ENCODE results near the gene ARL15. TPM values are rescaled to one million over a fixed set of nuclear protein-coding genes. Genes with fewer than 3 reads are reported as not detected.

Gene ARL15
- total RNA-seq, 6 experiments from 2014 or later, result 9.8 to 16.0 (median 13.4) TPM

DNA sequence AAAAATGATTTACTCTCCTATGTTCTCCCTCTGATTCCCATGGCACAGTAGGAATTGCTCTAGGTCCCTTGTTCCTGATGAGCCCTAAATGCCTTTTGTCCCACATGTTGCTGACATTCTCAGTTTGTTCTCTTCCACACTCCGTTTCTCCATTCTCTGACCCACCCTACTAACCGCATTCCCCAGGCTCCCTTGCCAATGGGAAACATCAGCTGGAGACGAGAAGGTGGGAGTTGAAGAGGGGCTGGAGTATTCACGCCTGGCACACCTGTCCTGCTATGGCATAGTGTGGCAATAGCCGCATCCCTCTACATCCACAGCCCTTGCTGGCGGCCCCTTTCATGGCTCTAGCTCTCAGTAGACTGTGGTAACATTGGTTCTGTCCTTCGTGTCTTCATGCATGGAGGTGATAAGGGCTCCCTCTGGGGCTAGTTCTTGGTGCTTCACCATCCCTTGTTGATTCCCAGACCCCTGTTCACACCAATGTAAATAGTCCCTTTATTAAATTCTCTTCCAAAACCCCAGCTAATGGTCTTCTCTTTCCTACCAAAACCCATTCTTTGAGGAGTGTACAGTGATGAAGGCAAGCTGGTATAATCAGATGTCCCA is 16.4 kb upstream of the ARL15 start:
- H3K9me3 Mint-ChIP-seq, result no peaks in the 10 kb centered on the region
- TF ChIP-seq CTCF (IDR thresholded peaks at IDR 0.05), result no peak
- DNase-seq, result no peak
- no peak overlapping the region for H3K4me3 Mint-ChIP-seq
- H3K36me3 Mint-ChIP-seq (ENCODE audit: low read depth), result no peaks in the 10 kb centered on the region
- H3K4me1 Mint-ChIP-seq (ENCODE audit: low read depth), result peaks cover 25% of the 10 kb centered on the region
- no peak overlapping the region for H3K27ac Mint-ChIP-seq
- H3K27me3 Mint-ChIP-seq (ENCODE audit: insufficient read depth), result no peaks in the 10 kb centered on the region

- no peaks in the 10 kb centered on the region for H3K27me3 Mint-ChIP-seq (ENCODE audit: insufficient read depth)
- no peak for DNase-seq
Measured at GRCh38 chr5:54325610-54326311, 15.4 kb upstream of the ARL15 start.

DNA sequence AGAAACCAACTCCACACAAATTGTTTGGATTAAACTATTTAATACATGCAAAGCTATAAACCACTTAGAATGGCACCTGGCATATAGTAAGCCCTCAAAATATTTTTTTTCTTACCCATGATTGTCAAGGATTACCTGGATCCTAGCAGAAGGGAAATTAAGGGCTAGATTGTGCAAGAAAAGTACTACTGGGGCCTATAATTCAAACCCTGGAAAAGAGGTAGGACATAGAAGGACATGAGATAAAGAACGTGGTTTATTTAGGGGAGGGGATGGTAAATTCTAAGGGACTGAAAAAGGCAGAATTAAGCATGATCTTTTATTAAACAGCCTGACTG is 14.9 kb upstream of the ARL15 start:
- Mint-ChIP-seq H3K27ac (no peak overlapping the region), H3K4me1 (ENCODE audit: low read depth) (peaks cover 17% of the 10 kb centered on the region), H3K36me3 (ENCODE audit: low read depth) (no peaks in the 10 kb centered on the region), H3K27me3 (ENCODE audit: insufficient read depth) (no peaks in the 10 kb centered on the region), H3K9me3 (no peaks in the 10 kb centered on the region), H3K4me3 (no peak overlapping the region)
- DNase-seq, result no peak
- TF ChIP-seq CTCF (IDR thresholded peaks at IDR 0.05), result no peak

More at GRCh38 chr5:54325610-54326311, 15.4 kb upstream of the ARL15 start:
- no peak for TF ChIP-seq CTCF (IDR thresholded peaks at IDR 0.05)
- Mint-ChIP-seq H3K36me3 (ENCODE audit: low read depth) (no peaks in the 10 kb centered on the region), H3K4me1 (ENCODE audit: low read depth) (peaks cover 22% of the 10 kb centered on the region), H3K4me3 (no peak overlapping the region), H3K27ac (no peak overlapping the region), H3K9me3 (no peaks in the 10 kb centered on the region)

- Mint-ChIP-seq H3K27me3 (ENCODE audit: insufficient read depth) (no peaks in the 10 kb centered on the region), H3K4me3 (no peak overlapping the region)
Measured at GRCh38 chr5:54324651-54325271, 14.4 kb upstream of the ARL15 start.

DNA sequence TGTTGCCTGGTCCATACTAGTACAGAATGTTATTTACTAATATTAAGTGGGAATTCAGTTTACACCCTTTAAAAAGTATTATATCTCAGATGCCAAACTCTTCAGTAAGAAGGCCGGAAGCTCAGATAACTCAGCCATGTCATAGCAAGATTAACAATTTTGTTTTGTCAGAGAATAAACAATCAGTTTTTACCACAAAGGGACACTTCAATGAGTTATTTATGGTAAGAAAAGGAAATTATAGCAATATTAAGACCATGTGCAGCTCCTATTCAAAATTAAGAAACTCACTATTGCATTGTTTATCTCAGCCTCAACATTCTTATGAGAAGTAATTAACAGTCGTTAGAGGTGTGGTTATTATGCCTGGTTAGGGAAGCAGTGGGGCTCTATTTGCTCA is 13.1 kb upstream of the ARL15 start:
- H3K27ac Mint-ChIP-seq, result no peak overlapping the region
- H3K4me1 Mint-ChIP-seq (ENCODE audit: low read depth), result peaks cover under 1% of the 10 kb centered on the region
- no peaks in the 10 kb centered on the region for H3K9me3 Mint-ChIP-seq
- no peak overlapping the region for H3K4me3 Mint-ChIP-seq
- no peak for TF ChIP-seq CTCF (IDR thresholded peaks at IDR 0.05)
- DNase-seq, result no peak
- H3K36me3 Mint-ChIP-seq (ENCODE audit: low read depth), result no peaks in the 10 kb centered on the region
- H3K27me3 Mint-ChIP-seq (ENCODE audit: insufficient read depth), result no peaks in the 10 kb centered on the region

More at GRCh38 chr5:54324651-54325271, 14.4 kb upstream of the ARL15 start:
- Mint-ChIP-seq H3K36me3 (ENCODE audit: low read depth) (no peaks in the 10 kb centered on the region), H3K9me3 (no peaks in the 10 kb centered on the region), H3K27ac (no peak overlapping the region), H3K4me1 (ENCODE audit: low read depth) (peaks cover 12% of the 10 kb centered on the region)
- no peak for DNase-seq
- TF ChIP-seq CTCF (IDR thresholded peaks at IDR 0.05), result no peak

All from HFFc6 (cell line).